ENCODE measurements around the gene GPALPP1. TPM values are rescaled to one million over a fixed set of nuclear protein-coding genes. Genes with fewer than 3 reads are reported as not detected.

The GPALPP1 gene
- total RNA-seq, 2 experiments from 2014 or later, result 18.9 to 20.8 TPM

GRCh38 chr13:45048890-45049407 is 59.6 kb downstream of the GPALPP1 start:
- ChIA-PET CTCF (no interaction called here), POLR2A (no interaction called here)
- TF ChIP-seq CTCF (IDR thresholded peaks at IDR 0.05), result no peak
- no peak overlapping the region for H3K4me3 ChIP-seq (ENCODE audit: low read length)
- intact Hi-C loops (cut with DNase I, micrococcal nuclease), result loop anchor here in 1 of 2 experiments (5.0 kb wide), 3 partner anchors 68 to 443 kb away; no protein-coding TSS in a partner anchor
- DNase-seq, result no peak
- H3K27ac Mint-ChIP-seq, result no peak overlapping the region
- H3K36me3 Mint-ChIP-seq (ENCODE audit: low read depth), result no peaks in the 10 kb centered on the region
- no peak overlapping the region for H3K4me3 Mint-ChIP-seq
- H3K4me1 ChIP-seq (ENCODE audit: insufficient read depth, low read length), result peaks cover 10% of the 10 kb centered on the region
- H3K27me3 ChIP-seq (ENCODE audit: control insufficient read depth in 1 of 2, insufficient read depth in 2 of 2, low read length in 2 of 2), result peaks cover 0 to 5% of the 10 kb centered on the region in 2 experiments
- H3K9me3 ChIP-seq (ENCODE audit: control insufficient read depth in 1 of 2, insufficient read depth in 1 of 2, low read length in 2 of 2), result no peaks in the 10 kb centered on the region
- peaks cover 6% of the 10 kb centered on the region for H3K27me3 Mint-ChIP-seq
- ATAC-seq (ENCODE audit: poor library complexity), result no peak
- no peak overlapping the region for H3K27ac ChIP-seq (ENCODE audit: low read depth in 1 of 2, low read length in 2 of 2)
- no peaks in the 10 kb centered on the region for H3K36me3 ChIP-seq (ENCODE audit: insufficient read depth, low read length)
- peaks cover 6% of the 10 kb centered on the region for H3K4me1 Mint-ChIP-seq (ENCODE audit: low read depth)
- no peaks in the 10 kb centered on the region for H3K9me3 Mint-ChIP-seq

GRCh38 chr13:45049478-45049877 is 60.1 kb downstream of the GPALPP1 start:
- H3K27ac ChIP-seq (ENCODE audit: low read depth in 1 of 2, low read length in 2 of 2), result no peak overlapping the region
- Mint-ChIP-seq H3K4me3 (no peak overlapping the region), H3K9me3 (no peaks in the 10 kb centered on the region), H3K27ac (no peak overlapping the region), H3K4me1 (ENCODE audit: low read depth) (peaks cover 6% of the 10 kb centered on the region), H3K27me3 (peaks cover 6% of the 10 kb centered on the region), H3K36me3 (ENCODE audit: low read depth) (no peaks in the 10 kb centered on the region)
- TF ChIP-seq CTCF (IDR thresholded peaks at IDR 0.05), result no peak
- peaks cover 10% of the 10 kb centered on the region for H3K4me1 ChIP-seq (ENCODE audit: insufficient read depth, low read length)
- no peak overlapping the region for H3K4me3 ChIP-seq (ENCODE audit: low read length)
- no peak for ATAC-seq (ENCODE audit: poor library complexity)
- ChIA-PET POLR2A (no interaction called here), CTCF (no interaction called here)
- intact Hi-C loops (cut with DNase I, micrococcal nuclease), result loop anchor here in 1 of 2 experiments (5.0 kb wide), 3 partner anchors 68 to 443 kb away; no protein-coding TSS in a partner anchor
- no peak for DNase-seq
- H3K27me3 ChIP-seq (ENCODE audit: control insufficient read depth in 1 of 2, insufficient read depth in 2 of 2, low read length in 2 of 2), result peaks cover 0 to 5% of the 10 kb centered on the region in 2 experiments
- no peaks in the 10 kb centered on the region for H3K9me3 ChIP-seq (ENCODE audit: control insufficient read depth in 1 of 2, insufficient read depth in 1 of 2, low read length in 2 of 2)
- H3K36me3 ChIP-seq (ENCODE audit: insufficient read depth, low read length), result no peaks in the 10 kb centered on the region

GRCh38 chr13:45051315-45051714 is 62.0 kb downstream of the GPALPP1 start:
- H3K9me3 ChIP-seq (ENCODE audit: control insufficient read depth in 1 of 2, insufficient read depth in 1 of 2, low read length in 2 of 2), result no peaks in the 10 kb centered on the region
- ATAC-seq (ENCODE audit: poor library complexity) (no peak), DNase-seq (no peak)
- TF ChIP-seq CTCF (IDR thresholded peaks at IDR 0.05), result no peak
- peaks cover 6% of the 10 kb centered on the region for H3K27me3 Mint-ChIP-seq
- no peaks in the 10 kb centered on the region for H3K9me3 Mint-ChIP-seq
- H3K4me1 Mint-ChIP-seq (ENCODE audit: low read depth), result peaks cover 6% of the 10 kb centered on the region
- H3K27ac Mint-ChIP-seq, result no peak overlapping the region
- POLR2A ChIA-PET, result no interaction called here
- H3K4me1 ChIP-seq (ENCODE audit: insufficient read depth, low read length), result peaks cover 10% of the 10 kb centered on the region
- no peaks in the 10 kb centered on the region for H3K36me3 Mint-ChIP-seq (ENCODE audit: low read depth)
- H3K27me3 ChIP-seq (ENCODE audit: control insufficient read depth in 1 of 2, insufficient read depth in 2 of 2, low read length in 2 of 2), result peaks cover 0 to 5% of the 10 kb centered on the region in 2 experiments
- no peak overlapping the region for H3K4me3 ChIP-seq (ENCODE audit: low read length)
- no peak overlapping the region for H3K4me3 Mint-ChIP-seq
- intact Hi-C loops (cut with DNase I, micrococcal nuclease), result loop anchor here in 1 of 2 experiments (10.0 kb wide), 1 partner anchor 93 kb away; no protein-coding TSS in a partner anchor
- no peak overlapping the region for H3K27ac ChIP-seq (ENCODE audit: low read depth in 1 of 2, low read length in 2 of 2)
- H3K36me3 ChIP-seq (ENCODE audit: insufficient read depth, low read length), result no peaks in the 10 kb centered on the region
- CTCF ChIA-PET, result no interaction called here
